ENCODE measurements around the gene STX1B.

The STX1B gene

GRCh38 chr16:31010585-31011325, at the start of gene STX1B:
Gene STX1B, minus strand, starts transcription at chr16:31010638. Its CDS starts 242 bp downstream, at chr16:31010396.
- no peak within 1 kb of the TSS for H2AFZ ChIP-seq (ENCODE audit: low read length, unreplicated experiment)
- H3K4me3 ChIP-seq (ENCODE audit: low read depth, low read length): peak within 1 kb of the TSS; percentile 71
- H3K36me3 ChIP-seq (ENCODE audit: insufficient read depth, low read length): no peaks in the 10 kb centered on the region
- H3K27ac ChIP-seq (ENCODE audit: low read depth, low read length): no peak within 1 kb of the TSS
- peaks cover 5% of the 10 kb centered on the region for H3K4me1 ChIP-seq (ENCODE audit: control insufficient read depth, insufficient read depth, low read length, unreplicated experiment)
- peaks cover 5% of the 10 kb centered on the region; the same call in 1 of the 2 replicates for H3K27me3 ChIP-seq (ENCODE audit: insufficient read depth, low read length)
- peaks cover 5% of the 10 kb centered on the region for H3K79me2 ChIP-seq (ENCODE audit: control insufficient read depth, insufficient read depth, low read length, unreplicated experiment)

- Histone ChIP-seq H3K36me3 (ENCODE audit: insufficient read depth, low read length) (peaks cover 2% of the 10 kb centered on the region; the same call in 1 of the 2 replicates), H3K4me1 (ENCODE audit: control insufficient read depth, insufficient read depth, low read length, unreplicated experiment) (peaks cover 10% of the 10 kb centered on the region), H3K27ac (ENCODE audit: low read depth, low read length) (no peak overlapping the region), H3K79me2 (ENCODE audit: control insufficient read depth, insufficient read depth, low read length, unreplicated experiment) (no peaks in the 10 kb centered on the region), H3K4me3 (ENCODE audit: low read depth, low read length) (no peak overlapping the region), H2AFZ (ENCODE audit: low read length, unreplicated experiment) (no peak overlapping the region), H3K27me3 (ENCODE audit: insufficient read depth, low read length) (no peaks in the 10 kb centered on the region)
Measured at GRCh38 chr16:31055613-31056012, 45.2 kb upstream of the STX1B start.

DNA sequence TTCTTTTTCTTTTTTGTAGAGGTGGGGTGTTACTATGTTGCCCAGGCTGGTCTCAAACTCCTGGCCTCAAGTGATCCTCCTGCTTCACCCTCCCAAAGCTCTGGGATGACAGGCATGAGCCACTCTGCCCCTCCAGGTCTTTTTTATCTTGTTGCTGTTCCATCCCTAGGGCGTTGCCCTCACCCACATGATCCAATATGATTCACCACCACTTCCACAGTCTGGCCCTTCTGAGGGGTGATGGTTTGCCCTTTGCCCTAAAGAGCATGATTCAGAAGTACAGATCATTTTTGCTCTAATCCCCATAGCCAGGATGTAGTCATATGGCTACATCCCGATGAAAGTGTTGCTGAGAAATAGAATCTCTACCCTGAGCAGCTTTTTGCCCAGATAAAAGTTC, 41.7 kb upstream of the STX1B start:
- H3K27ac ChIP-seq (ENCODE audit: low read depth, low read length): peak overlapping the region; percentile 85
- peaks cover 10% of the 10 kb centered on the region for H3K4me1 ChIP-seq (ENCODE audit: control insufficient read depth, insufficient read depth, low read length, unreplicated experiment)
- no peaks in the 10 kb centered on the region for H3K27me3 ChIP-seq (ENCODE audit: insufficient read depth, low read length)
- no peaks in the 10 kb centered on the region for H3K36me3 ChIP-seq (ENCODE audit: insufficient read depth, low read length)
- no peak overlapping the region for H3K4me3 ChIP-seq (ENCODE audit: low read depth, low read length)
- no peaks in the 10 kb centered on the region for H3K79me2 ChIP-seq (ENCODE audit: control insufficient read depth, insufficient read depth, low read length, unreplicated experiment)
- no peak overlapping the region for H2AFZ ChIP-seq (ENCODE audit: low read length, unreplicated experiment)

GRCh38 chr16:31050280-31051030, 40.0 kb upstream of the STX1B start:
- H3K27me3 ChIP-seq (ENCODE audit: insufficient read depth, low read length): no peaks in the 10 kb centered on the region
- no peak overlapping the region for H3K4me3 ChIP-seq (ENCODE audit: low read depth, low read length)
- H3K36me3 ChIP-seq (ENCODE audit: insufficient read depth, low read length): no peaks in the 10 kb centered on the region
- H3K79me2 ChIP-seq (ENCODE audit: control insufficient read depth, insufficient read depth, low read length, unreplicated experiment): no peaks in the 10 kb centered on the region
- no peak overlapping the region for H2AFZ ChIP-seq (ENCODE audit: low read length, unreplicated experiment)
- no peak overlapping the region for H3K27ac ChIP-seq (ENCODE audit: low read depth, low read length)
- peaks cover 10% of the 10 kb centered on the region for H3K4me1 ChIP-seq (ENCODE audit: control insufficient read depth, insufficient read depth, low read length, unreplicated experiment)

DNA sequence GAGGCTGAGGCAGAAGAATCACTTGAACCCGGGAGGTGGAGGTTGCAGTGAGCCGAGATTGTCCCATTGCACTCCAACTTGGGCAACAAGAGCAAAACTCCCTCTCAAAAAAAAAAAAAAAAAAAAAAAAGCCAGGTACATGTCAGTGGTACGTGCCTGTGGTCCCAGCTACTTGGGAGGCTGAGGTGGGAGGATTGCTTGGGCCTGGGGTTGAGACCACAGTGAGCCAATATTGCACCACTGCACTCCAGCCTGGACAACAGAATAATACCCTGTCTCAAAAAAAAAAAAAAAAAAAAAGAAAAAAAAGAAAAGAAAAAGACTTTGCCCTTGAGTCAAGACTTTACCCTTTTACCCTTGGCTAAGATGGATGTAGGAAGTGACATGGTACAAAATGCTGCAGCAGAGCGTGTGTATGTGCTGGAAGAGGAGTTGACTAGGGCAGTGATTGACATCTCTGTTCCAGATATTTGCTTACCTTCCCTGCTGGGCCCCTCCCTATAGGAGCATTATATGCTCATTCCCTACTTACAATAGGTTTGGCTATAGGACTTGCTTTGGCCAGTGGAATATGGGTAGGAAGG, 33.6 kb upstream of the STX1B start:
- peaks cover 3% of the 10 kb centered on the region; the same call in 1 of the 2 replicates for H3K36me3 ChIP-seq (ENCODE audit: insufficient read depth, low read length)
- no peak overlapping the region for H2AFZ ChIP-seq (ENCODE audit: low read length, unreplicated experiment)
- no peaks in the 10 kb centered on the region for H3K79me2 ChIP-seq (ENCODE audit: control insufficient read depth, insufficient read depth, low read length, unreplicated experiment)
- no peaks in the 10 kb centered on the region for H3K27me3 ChIP-seq (ENCODE audit: insufficient read depth, low read length)
- no peaks in the 10 kb centered on the region for H3K4me1 ChIP-seq (ENCODE audit: control insufficient read depth, insufficient read depth, low read length, unreplicated experiment)
- no peak overlapping the region for H3K4me3 ChIP-seq (ENCODE audit: low read depth, low read length)
- H3K27ac ChIP-seq (ENCODE audit: low read depth, low read length): no peak overlapping the region

GRCh38 chr16:31043352-31043751, 32.9 kb upstream of the STX1B start:
- no peaks in the 10 kb centered on the region for H3K4me1 ChIP-seq (ENCODE audit: control insufficient read depth, insufficient read depth, low read length, unreplicated experiment)
- no peak overlapping the region for H3K27ac ChIP-seq (ENCODE audit: low read depth, low read length)
- no peak overlapping the region for H2AFZ ChIP-seq (ENCODE audit: low read length, unreplicated experiment)
- no peaks in the 10 kb centered on the region for H3K79me2 ChIP-seq (ENCODE audit: control insufficient read depth, insufficient read depth, low read length, unreplicated experiment)
- H3K36me3 ChIP-seq (ENCODE audit: insufficient read depth, low read length): peaks cover 7% of the 10 kb centered on the region; the same call in 1 of the 2 replicates
- H3K4me3 ChIP-seq (ENCODE audit: low read depth, low read length): no peak overlapping the region
- H3K27me3 ChIP-seq (ENCODE audit: insufficient read depth, low read length): no peaks in the 10 kb centered on the region

GRCh38 chr16:31042866-31043265, 32.4 kb upstream of the STX1B start:
- no peaks in the 10 kb centered on the region for H3K4me1 ChIP-seq (ENCODE audit: control insufficient read depth, insufficient read depth, low read length, unreplicated experiment)
- H3K4me3 ChIP-seq (ENCODE audit: low read depth, low read length): no peak overlapping the region
- no peak overlapping the region for H3K27ac ChIP-seq (ENCODE audit: low read depth, low read length)
- no peak overlapping the region for H2AFZ ChIP-seq (ENCODE audit: low read length, unreplicated experiment)
- no peaks in the 10 kb centered on the region for H3K79me2 ChIP-seq (ENCODE audit: control insufficient read depth, insufficient read depth, low read length, unreplicated experiment)
- H3K27me3 ChIP-seq (ENCODE audit: insufficient read depth, low read length): no peaks in the 10 kb centered on the region
- peaks cover 7% of the 10 kb centered on the region; the same call in 1 of the 2 replicates for H3K36me3 ChIP-seq (ENCODE audit: insufficient read depth, low read length)

DNA sequence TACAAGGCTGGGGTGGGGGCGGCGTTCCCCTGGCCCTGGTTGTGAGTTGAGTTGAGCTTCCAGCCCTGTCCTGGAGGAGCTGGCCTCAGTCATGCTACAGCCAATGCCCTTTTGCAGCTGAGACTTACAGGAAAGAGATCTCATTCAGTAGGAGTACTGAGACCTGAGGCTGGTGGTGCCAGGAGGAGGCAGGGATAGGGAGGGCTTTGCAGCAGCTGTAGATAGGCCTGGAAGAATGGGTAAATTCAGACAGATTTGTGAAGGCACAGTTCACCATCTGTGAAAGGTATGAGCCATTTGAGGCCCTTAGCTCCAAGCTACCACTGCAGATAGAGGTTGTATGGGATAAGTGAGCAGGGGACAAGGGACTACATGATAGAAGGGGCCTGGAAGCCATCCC, 28.6 kb upstream of the STX1B start:
- H3K36me3 ChIP-seq (ENCODE audit: insufficient read depth, low read length): peaks cover 21% of the 10 kb centered on the region
- peaks cover 11% of the 10 kb centered on the region for H3K79me2 ChIP-seq (ENCODE audit: control insufficient read depth, insufficient read depth, low read length, unreplicated experiment)
- H3K27me3 ChIP-seq (ENCODE audit: insufficient read depth, low read length): no peaks in the 10 kb centered on the region
- no peak overlapping the region for H3K4me3 ChIP-seq (ENCODE audit: low read depth, low read length)
- peaks cover 3% of the 10 kb centered on the region for H3K4me1 ChIP-seq (ENCODE audit: control insufficient read depth, insufficient read depth, low read length, unreplicated experiment)
- H3K27ac ChIP-seq (ENCODE audit: low read depth, low read length): no peak overlapping the region
- no peak overlapping the region for H2AFZ ChIP-seq (ENCODE audit: low read length, unreplicated experiment)

DNA sequence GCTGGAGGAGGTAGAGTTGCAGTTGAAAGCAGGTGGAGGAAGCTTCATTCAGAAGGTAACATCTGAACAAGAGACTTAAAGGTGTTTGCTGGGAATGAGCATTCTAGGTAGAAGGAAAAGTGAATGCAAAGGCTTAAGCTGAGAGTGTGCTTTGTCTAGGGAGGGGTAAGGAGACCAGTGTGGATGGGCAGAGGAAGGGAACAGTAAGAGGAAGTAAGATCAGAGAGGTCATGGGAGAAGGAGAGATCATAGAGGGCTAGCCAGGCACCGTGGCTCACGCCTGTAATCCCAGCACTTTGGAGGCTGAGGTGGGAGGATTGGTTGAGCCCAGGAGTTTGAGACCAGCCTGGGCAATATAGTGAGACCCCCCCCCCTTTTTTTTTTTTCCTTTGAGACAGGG, 26.3 kb upstream of the STX1B start:
- Histone ChIP-seq H3K27ac (ENCODE audit: low read depth, low read length) (no peak overlapping the region), H3K36me3 (ENCODE audit: insufficient read depth, low read length) (peaks cover 18% of the 10 kb centered on the region)

DNA sequence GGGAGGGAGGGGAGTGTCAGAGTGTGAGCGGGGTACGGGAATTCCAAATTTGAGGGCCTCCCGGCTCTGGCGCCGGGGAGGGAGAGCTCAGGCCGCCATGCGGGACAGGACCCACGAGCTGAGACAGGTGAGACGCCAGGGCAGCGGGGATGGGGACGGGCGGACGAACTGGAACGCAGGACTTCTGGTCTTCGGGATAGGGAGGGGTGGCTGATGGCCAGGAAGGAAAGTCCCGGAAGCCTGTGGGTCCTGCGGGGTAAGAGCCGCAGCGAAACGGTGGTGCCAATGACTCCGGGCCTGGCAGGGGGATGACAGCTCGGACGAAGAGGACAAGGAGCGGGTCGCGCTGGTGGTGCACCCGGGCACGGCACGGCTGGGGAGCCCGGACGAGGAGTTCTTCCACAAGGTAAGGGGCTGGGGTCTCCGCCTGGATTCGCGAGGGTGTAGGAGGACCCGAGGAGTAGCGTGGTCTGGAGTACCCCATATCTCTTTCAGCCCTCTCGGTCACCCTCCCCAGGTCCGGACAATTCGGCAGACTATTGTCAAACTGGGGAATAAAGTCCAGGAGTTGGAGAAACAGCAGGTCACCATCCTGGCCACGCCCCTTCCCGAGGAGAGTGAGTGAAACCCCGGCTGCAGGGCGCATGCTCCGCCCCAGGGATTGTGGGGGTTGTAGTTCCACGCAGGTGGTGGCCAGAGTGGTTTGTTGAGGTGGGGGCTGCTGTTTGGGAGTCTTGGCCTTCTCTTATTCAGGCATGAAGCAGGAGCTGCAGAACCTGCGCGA, 23.5 kb upstream of the STX1B start:
- Histone ChIP-seq H3K27me3 (ENCODE audit: insufficient read depth, low read length) (no peaks in the 10 kb centered on the region), H3K79me2 (ENCODE audit: control insufficient read depth, insufficient read depth, low read length, unreplicated experiment) (peaks cover 12% of the 10 kb centered on the region), H3K27ac (ENCODE audit: low read depth, low read length) (peak overlapping the region; percentile 57), H3K36me3 (ENCODE audit: insufficient read depth, low read length) (peaks cover 18% of the 10 kb centered on the region), H3K4me1 (ENCODE audit: control insufficient read depth, insufficient read depth, low read length, unreplicated experiment) (peaks cover 12% of the 10 kb centered on the region), H3K4me3 (ENCODE audit: low read depth, low read length) (peak overlapping the region; percentile 96), H2AFZ (ENCODE audit: low read length, unreplicated experiment) (peak overlapping the region; percentile 81)

More for the DNA sequence above, 26.3 kb upstream of the STX1B start:
- H3K27me3 ChIP-seq (ENCODE audit: insufficient read depth, low read length): no peaks in the 10 kb centered on the region
- peaks cover 12% of the 10 kb centered on the region for H3K4me1 ChIP-seq (ENCODE audit: control insufficient read depth, insufficient read depth, low read length, unreplicated experiment)
- peaks cover 12% of the 10 kb centered on the region for H3K79me2 ChIP-seq (ENCODE audit: control insufficient read depth, insufficient read depth, low read length, unreplicated experiment)
- no peak overlapping the region for H2AFZ ChIP-seq (ENCODE audit: low read length, unreplicated experiment)
- no peak overlapping the region for H3K4me3 ChIP-seq (ENCODE audit: low read depth, low read length)

All from ACC112 (cell line).